Measurements from ENCODE around the gene NR2C2. TPM values are rescaled to one million over a fixed set of nuclear protein-coding genes. Genes with fewer than 3 reads are reported as not detected.

NR2C2 gene
- total RNA-seq, 2 donors from 2014 or later: 43.5 to 79.1 TPM

- Histone ChIP-seq H3K27ac (no peak overlapping the region), H3K4me1 (ENCODE audit: control insufficient read depth in 1 of 2, low read depth in 2 of 2) (no peaks in the 10 kb centered on the region), H3K27me3 (replicated peaks; ENCODE audit: insufficient read depth) (no peaks in the 10 kb centered on the region), H3K9me3 (no peaks in the 10 kb centered on the region), H3K36me3 (no peaks in the 10 kb centered on the region), H3K4me3 (no peak overlapping the region)
- DNase-seq (ENCODE audit: low spot score): no peak
- no peak for TF ChIP-seq CTCF (IDR thresholded peaks at IDR 0.05)
- ATAC-seq (ENCODE audit: insufficient number of reproducible peaks, low FRiP score, low read depth): no peak
Observed at GRCh38 chr3:14929310-14930074, 17.9 kb upstream of the NR2C2 start.

- Histone ChIP-seq H3K4me3 (no peak overlapping the region), H3K36me3 (no peaks in the 10 kb centered on the region), H3K27me3 (replicated peaks; ENCODE audit: insufficient read depth) (no peaks in the 10 kb centered on the region), H3K4me1 (ENCODE audit: control insufficient read depth in 1 of 2, low read depth in 2 of 2) (no peaks in the 10 kb centered on the region), H3K9me3 (no peaks in the 10 kb centered on the region), H3K27ac (no peak overlapping the region)
- TF ChIP-seq CTCF (IDR thresholded peaks at IDR 0.05): no peak
- ATAC-seq (ENCODE audit: insufficient number of reproducible peaks, low FRiP score, low read depth) (no peak), DNase-seq (ENCODE audit: low spot score) (no peak)
Observed at GRCh38 chr3:14933820-14934425, 13.5 kb upstream of the NR2C2 start.

- Histone ChIP-seq H3K9me3 (no peaks in the 10 kb centered on the region), H3K27ac (no peak overlapping the region), H3K36me3 (no peaks in the 10 kb centered on the region), H3K27me3 (replicated peaks; ENCODE audit: insufficient read depth) (no peaks in the 10 kb centered on the region), H3K4me1 (ENCODE audit: control insufficient read depth in 1 of 2, low read depth in 2 of 2) (no peaks in the 10 kb centered on the region), H3K4me3 (no peak overlapping the region)
- no peak for DNase-seq (ENCODE audit: low spot score)
- TF ChIP-seq CTCF (IDR thresholded peaks at IDR 0.05): no peak
- no peak for ATAC-seq (ENCODE audit: insufficient number of reproducible peaks, low FRiP score, low read depth)
Observed at GRCh38 chr3:14935592-14936345, 11.6 kb upstream of the NR2C2 start.

GRCh38 chr3:14938954-14939353, 8.4 kb upstream of the NR2C2 start:
- no peak overlapping the region for H3K4me3 ChIP-seq
- no peaks in the 10 kb centered on the region for H3K27me3 ChIP-seq (replicated peaks; ENCODE audit: insufficient read depth)
- no peak overlapping the region for H3K27ac ChIP-seq
- DNase-seq (ENCODE audit: low spot score) (no peak), ATAC-seq (ENCODE audit: insufficient number of reproducible peaks, low FRiP score, low read depth) (no peak)
- no peaks in the 10 kb centered on the region for H3K4me1 ChIP-seq (ENCODE audit: control insufficient read depth in 1 of 2, low read depth in 2 of 2)
- no peak for TF ChIP-seq CTCF (IDR thresholded peaks at IDR 0.05)
- H3K36me3 ChIP-seq: peaks cover 9% of the 10 kb centered on the region
- no peaks in the 10 kb centered on the region for H3K9me3 ChIP-seq

- Histone ChIP-seq H3K36me3 (peaks cover 15% of the 10 kb centered on the region), H3K4me3 (no peak overlapping the region), H3K4me1 (ENCODE audit: control insufficient read depth in 1 of 2, low read depth in 2 of 2) (peaks cover 8 to 26% of the 10 kb centered on the region in 2 donors), H3K27ac (no peak overlapping the region), H3K27me3 (replicated peaks; ENCODE audit: insufficient read depth) (no peaks in the 10 kb centered on the region), H3K9me3 (no peaks in the 10 kb centered on the region)
- no peak for DNase-seq (ENCODE audit: low spot score)
- no peak for TF ChIP-seq CTCF (IDR thresholded peaks at IDR 0.05)
- no peak for ATAC-seq (ENCODE audit: insufficient number of reproducible peaks, low FRiP score, low read depth)
Observed at GRCh38 chr3:14941871-14942270, 5.5 kb upstream of the NR2C2 start.
